IPS-18c (cell line): Measurements from ENCODE around the gene UBE2G1.

ENCODE experiments used
- H3K4me3 ChIP-seq: 2 replicates; pipeline ENCODE4 v1.7.0; 2013; ENCODE audit warnings: low read depth, mild to moderate bottlenecking, low read length, moderate library complexity; ENCODE audit not compliant: insufficient read depth
- H3K9me3 ChIP-seq: one replicate; pipeline ENCODE4 v1.6.1; 2013; ENCODE audit warnings: mild to moderate bottlenecking, low read length, moderate library complexity; ENCODE audit not compliant: control insufficient read depth, insufficient read depth

Gene UBE2G1

GRCh38 chr17:4247971-4248388 lies 118.5 kb downstream of the UBE2G1 start:
- H3K9me3 ChIP-seq, result peaks cover 2% of the 10 kb centered on the region
- no peak overlapping the region for H3K4me3 ChIP-seq

GRCh38 chr17:4247361-4247970 lies 119.0 kb downstream of the UBE2G1 start:
- peaks cover 2% of the 10 kb centered on the region for H3K9me3 ChIP-seq
- H3K4me3 ChIP-seq, result no peak overlapping the region

GRCh38 chr17:4246674-4247073 lies 119.8 kb downstream of the UBE2G1 start:
- peaks cover 2% of the 10 kb centered on the region for H3K9me3 ChIP-seq
- H3K4me3 ChIP-seq, result no peak overlapping the region

GRCh38 chr17:4241535-4241934 lies 124.9 kb downstream of the UBE2G1 start:
- Histone ChIP-seq H3K9me3 (no peaks in the 10 kb centered on the region), H3K4me3 (no peak overlapping the region)

GRCh38 chr17:4236456-4236855 lies 130.0 kb downstream of the UBE2G1 start:
- H3K4me3 ChIP-seq, result no peak overlapping the region
- no peaks in the 10 kb centered on the region for H3K9me3 ChIP-seq

GRCh38 chr17:4235372-4236279 lies 130.8 kb downstream of the UBE2G1 start:
- no peaks in the 10 kb centered on the region for H3K9me3 ChIP-seq
- H3K4me3 ChIP-seq, result no peak overlapping the region

- no peaks in the 10 kb centered on the region for H3K9me3 ChIP-seq
Observed at GRCh38 chr17:4234401-4234800, 132.1 kb downstream of the UBE2G1 start.

GRCh38 chr17:4233668-4234258 lies 132.7 kb downstream of the UBE2G1 start:
- Histone ChIP-seq H3K4me3 (no peak overlapping the region), H3K9me3 (no peaks in the 10 kb centered on the region)

More at GRCh38 chr17:4234401-4234800, 132.1 kb downstream of the UBE2G1 start:
- no peak overlapping the region for H3K4me3 ChIP-seq

DNA sequence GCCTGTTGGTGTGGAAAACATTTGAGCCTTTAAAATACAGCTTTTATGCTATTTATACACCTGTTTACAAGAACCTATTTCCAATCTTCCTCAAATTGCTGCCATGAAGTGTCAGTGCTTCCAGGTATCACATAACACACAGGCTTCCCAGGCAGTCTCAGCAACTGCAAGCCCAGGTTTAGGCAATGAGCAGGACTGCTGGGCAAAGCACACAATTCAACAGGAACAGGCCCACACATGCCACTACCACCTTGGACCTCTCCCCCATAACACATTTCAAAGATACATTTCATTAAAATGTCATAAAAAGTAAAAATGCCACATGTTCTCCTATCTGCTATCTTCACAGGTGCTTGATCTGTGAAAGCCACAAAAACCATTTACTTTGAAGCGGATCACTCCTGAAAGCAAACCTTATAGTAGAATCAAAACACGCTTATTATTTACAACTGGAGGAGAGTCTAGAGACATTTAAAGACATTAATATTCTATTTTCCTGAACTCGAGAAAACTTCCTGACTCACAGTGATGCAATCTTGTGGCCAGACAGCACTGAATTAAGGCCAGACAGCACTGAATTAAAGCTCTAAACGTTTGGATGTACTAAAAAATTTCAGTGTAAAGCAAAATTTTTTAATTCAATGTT lies 134.2 kb downstream of the UBE2G1 start:
- no peak overlapping the region for H3K4me3 ChIP-seq
- H3K9me3 ChIP-seq, result no peaks in the 10 kb centered on the region

- Histone ChIP-seq H3K4me3 (no peak overlapping the region), H3K9me3 (no peaks in the 10 kb centered on the region)
Observed at GRCh38 chr17:4229627-4230541, 136.6 kb downstream of the UBE2G1 start.

- no peak overlapping the region for H3K4me3 ChIP-seq
- H3K9me3 ChIP-seq, result no peaks in the 10 kb centered on the region
Observed at GRCh38 chr17:4221899-4222659, 144.4 kb downstream of the UBE2G1 start.

DNA sequence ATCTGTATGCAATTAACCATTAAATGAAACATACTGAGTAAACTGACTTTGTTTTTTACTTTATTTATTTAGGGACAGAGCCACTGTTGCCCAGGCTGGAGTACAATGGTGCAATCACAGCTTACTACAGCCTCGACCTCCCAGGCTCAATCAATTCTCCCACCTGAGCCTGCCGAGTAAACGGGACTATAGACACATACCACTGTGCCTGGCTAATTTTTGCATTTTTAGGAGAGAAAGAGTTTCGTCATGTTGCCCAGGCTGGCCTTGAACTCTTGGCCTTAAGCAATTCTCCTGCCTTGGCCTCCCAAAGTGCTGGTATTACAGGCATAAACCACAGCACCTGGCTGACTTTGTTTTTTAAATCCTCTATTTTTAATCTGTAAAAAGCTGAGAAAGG lies 145.3 kb downstream of the UBE2G1 start:
- no peaks in the 10 kb centered on the region for H3K9me3 ChIP-seq
- no peak overlapping the region for H3K4me3 ChIP-seq

GRCh38 chr17:4220655-4221054 lies 145.8 kb downstream of the UBE2G1 start:
- Histone ChIP-seq H3K4me3 (no peak overlapping the region), H3K9me3 (no peaks in the 10 kb centered on the region)
